K562 (cell line): ENCODE measurements around the gene AKNA.

Experiments
- HMGXB4 ChIP-seq: sonication (generic); formaldehyde crosslinking; IDR thresholded peaks from 2 replicates; pipeline ENCODE4 v1.8.1; 2023; ENCODE audit warnings: mild to moderate bottlenecking, missing genetic modification reagents
- TF ChIP-seq, protein P1 (sequence below): sonication (generic); formaldehyde crosslinking; IDR thresholded peaks from 2 replicates; pipeline ENCODE4 v1.5.0; 2020; ENCODE audit warnings: missing genetic modification reagents

DNA sequence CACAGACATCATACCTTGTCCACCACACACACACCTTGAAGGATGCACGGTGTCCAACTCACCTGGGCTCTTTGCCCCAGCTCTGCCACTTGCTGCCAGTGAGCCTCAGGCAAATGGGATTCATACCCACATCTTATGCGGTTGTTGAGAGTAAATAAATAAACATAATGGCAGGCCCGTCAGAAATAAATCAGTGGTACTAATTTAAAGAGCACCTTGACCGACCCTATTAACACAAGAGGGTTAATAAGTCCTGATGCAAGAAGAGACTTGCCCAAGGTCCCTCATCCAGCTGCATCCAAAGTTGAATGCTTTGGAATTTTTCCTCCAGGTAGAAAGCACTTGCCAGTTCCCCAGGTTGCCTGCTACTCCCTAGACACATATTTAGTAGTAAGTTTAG lies 11.6 kb upstream of the AKNA start:
- no peak for TF ChIP-seq HMGXB4 (CRISPR knock-in tag)
- TF ChIP-seq, protein P1, sequence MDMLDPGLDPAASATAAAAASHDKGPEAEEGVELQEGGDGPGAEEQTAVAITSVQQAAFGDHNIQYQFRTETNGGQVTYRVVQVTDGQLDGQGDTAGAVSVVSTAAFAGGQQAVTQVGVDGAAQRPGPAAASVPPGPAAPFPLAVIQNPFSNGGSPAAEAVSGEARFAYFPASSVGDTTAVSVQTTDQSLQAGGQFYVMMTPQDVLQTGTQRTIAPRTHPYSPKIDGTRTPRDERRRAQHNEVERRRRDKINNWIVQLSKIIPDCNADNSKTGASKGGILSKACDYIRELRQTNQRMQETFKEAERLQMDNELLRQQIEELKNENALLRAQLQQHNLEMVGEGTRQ, result no peak
